ENCODE results near the gene NRARP.
"Not testable (repeated sequence)": the region's sequence is repeated elsewhere in the genome, so short reads cannot be mapped to it uniquely, and the experiment has no call there.

NRARP gene

GRCh38 chr9:137302118-137302448 lies at the start of gene NRARP:
Gene NRARP, minus strand, starts transcription at chr9:137302271. Its CDS starts 343 bp downstream, at chr9:137301928.
- peak; percentile 75 for FAIRE-seq
- peak; percentile 83 for DNase-seq (ENCODE audit: extremely low spot score, insufficient read length, low read depth)

DNA sequence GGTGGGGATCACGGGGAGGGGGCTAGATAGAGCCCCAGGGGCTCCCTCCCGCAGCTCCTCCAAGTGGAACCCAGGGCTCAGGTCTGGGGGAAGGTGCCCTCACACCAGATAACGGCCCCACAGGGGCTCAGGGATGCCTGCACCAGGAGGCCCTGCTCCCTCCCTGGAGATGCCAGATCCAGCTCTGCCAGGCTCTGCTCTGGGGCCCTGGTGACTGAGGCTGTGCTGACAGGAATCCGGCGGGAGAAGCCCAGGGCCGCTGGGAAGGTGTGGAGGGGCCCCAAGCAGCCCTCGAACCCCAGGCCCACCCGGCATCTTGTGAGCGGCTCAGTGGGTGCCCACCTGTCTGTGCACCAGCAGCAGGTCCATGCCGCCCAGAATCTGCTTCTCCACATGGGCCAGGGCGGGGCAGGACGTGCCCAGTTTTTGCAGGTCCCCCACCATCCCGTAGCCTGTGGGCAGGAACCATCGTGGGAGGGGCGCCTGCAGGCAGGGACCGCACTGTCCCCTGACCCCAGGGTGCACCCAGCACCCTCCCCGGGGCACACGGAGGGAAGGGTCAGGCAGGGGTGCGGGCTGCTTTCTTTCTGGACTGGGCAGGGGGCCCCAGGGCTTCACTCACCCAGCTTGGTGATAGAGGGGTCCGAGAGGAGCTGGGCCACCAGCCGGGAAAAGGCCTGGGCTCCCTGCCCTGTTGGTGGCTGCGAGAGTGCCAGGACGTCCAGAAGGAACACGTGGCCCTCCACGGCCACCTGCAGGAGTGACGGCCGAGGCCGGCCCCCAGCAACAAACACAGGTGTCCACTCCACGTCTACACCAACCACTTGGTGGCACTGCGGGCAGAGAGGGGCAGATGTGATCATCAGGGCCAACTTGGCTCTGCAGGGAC lies 48.9 kb upstream of the NRARP start:
- no peak for FAIRE-seq

GRCh38 chr9:137349471-137350033 lies 47.5 kb upstream of the NRARP start:
- no peak for FAIRE-seq
- DNase-seq (ENCODE audit: extremely low spot score, insufficient read length, low read depth) = no peak

More for the DNA sequence above, 48.9 kb upstream of the NRARP start:
- no peak for DNase-seq (ENCODE audit: extremely low spot score, insufficient read length, low read depth)

DNA sequence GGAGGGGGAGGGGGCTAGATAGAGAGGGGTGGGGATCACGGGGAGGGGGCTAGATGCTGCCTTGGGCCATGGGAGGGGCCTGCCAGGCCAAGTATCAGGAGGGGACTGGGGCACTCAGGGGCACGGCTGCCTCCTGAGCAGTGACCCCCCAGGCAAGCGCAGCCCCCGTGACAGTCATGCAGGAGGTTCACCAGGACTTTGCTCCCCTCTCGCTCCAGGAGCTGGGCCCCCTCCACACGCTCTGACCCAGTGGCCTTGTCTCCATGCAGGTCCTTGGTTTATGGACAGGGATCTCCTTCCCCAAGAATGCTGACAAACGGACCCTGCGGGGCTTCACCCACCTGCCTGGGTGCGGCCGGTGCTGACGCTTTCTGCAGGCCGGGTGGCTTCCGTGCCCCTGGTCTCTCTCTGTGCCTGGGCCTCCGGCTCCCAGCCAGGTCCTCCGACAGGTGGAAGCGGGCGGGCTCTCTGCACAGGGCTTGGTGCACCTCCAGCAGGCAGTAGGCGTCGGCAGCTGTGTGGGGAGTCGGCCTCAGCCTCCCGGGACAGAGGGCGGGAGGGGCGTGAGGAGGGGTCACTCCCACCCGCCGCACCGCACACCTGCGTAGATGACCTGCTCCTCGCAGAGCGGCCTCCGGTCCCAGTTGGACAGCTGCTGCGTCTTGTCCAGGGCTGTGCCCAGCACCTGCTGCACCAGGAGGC lies 46.8 kb upstream of the NRARP start:
- DNase-seq (ENCODE audit: extremely low spot score, insufficient read length, low read depth) (no peak), FAIRE-seq (no peak)

DNA sequence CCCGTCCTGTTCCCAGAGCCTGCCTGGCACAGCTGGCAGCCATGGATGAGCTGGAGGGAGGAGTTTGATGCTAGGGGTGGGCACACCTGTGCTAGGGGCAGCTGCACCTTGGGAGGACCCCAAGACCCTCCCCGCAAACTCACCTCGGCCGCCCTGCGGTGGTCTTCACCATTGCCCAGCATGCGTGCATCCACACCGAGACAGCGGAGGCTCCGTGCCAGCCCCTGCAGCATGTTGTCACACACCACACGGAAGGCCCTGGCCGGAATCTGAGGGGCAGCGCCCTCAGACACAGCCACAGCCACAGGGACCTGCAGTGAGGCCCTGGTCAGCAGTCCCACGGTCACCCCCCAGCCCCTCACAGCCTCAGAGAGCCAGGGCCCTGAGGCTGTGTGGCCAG lies 45.9 kb upstream of the NRARP start:
- no peak for FAIRE-seq
- no peak for DNase-seq (ENCODE audit: extremely low spot score, insufficient read length, low read depth)

DNA sequence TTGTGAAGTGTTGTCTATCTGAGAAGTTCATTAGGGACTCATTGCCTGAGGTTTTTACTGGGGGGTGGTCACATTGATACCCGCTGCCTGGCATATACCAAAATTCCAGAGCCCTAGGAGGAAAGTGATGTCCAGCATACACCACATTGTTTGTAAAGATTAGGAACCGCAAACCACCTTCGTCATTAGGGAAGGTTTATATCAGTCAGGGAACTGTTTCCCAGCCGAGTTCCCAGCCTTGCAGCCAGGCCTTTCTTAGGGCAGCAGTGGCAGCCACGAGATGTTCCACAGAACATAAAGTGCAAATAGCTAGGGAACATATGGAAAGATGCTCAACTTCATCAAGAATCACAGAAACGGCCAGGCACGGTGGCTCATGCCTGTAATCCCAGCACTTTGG lies 40.4 kb upstream of the NRARP start:
- DNase-seq (ENCODE audit: extremely low spot score, insufficient read length, low read depth) (no peak), FAIRE-seq (no peak)

DNA sequence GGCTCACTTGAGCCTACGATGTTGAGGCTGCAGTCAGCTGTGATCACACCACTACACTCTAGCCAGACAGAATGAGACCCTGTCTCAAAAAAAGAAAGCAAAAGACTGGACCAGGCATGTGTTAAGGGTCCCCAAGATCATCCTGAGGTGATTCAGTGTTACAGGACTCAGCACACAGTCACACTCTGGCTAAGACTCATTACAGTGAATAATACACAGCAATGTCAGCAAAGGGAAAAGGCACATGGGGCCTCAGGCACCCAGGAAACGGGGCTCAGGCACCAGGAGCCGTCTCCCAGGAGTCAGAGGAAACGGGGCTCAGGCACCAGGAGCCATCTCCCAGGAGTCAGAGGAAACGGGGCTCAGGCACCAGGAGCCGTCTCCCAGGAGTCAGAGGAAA lies 39.2 kb upstream of the NRARP start:
- DNase-seq (ENCODE audit: extremely low spot score, insufficient read length, low read depth) = no peak
- FAIRE-seq = no peak

DNA sequence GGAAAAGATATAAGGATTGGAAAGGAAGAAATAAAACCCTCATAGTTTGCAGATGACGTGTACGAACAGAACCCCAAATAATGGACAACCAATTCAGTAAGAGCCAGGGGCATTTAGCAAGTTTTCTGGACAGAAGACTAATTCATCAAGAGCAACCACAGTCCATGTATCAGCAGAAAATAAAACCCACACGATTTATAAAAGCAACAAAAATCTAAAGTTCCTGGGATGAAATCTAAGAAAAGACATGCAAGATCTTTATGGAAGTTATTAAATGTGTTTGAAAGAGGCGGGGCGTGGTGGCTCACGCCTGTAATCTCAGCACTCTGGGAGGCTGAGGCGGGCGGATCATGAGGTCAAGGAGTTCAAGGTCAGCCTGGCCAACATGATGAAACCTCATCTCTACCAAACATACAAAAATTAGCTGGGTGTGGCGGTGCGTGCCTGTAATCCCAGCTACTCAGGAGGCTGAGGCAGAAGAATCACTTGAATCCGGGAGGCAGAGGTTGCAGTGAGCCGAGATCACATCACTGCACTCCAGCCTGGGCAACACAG lies 37.9 kb upstream of the NRARP start:
- FAIRE-seq; DNase-seq (ENCODE audit: extremely low spot score, insufficient read length, low read depth): not testable (repeated sequence)

DNA sequence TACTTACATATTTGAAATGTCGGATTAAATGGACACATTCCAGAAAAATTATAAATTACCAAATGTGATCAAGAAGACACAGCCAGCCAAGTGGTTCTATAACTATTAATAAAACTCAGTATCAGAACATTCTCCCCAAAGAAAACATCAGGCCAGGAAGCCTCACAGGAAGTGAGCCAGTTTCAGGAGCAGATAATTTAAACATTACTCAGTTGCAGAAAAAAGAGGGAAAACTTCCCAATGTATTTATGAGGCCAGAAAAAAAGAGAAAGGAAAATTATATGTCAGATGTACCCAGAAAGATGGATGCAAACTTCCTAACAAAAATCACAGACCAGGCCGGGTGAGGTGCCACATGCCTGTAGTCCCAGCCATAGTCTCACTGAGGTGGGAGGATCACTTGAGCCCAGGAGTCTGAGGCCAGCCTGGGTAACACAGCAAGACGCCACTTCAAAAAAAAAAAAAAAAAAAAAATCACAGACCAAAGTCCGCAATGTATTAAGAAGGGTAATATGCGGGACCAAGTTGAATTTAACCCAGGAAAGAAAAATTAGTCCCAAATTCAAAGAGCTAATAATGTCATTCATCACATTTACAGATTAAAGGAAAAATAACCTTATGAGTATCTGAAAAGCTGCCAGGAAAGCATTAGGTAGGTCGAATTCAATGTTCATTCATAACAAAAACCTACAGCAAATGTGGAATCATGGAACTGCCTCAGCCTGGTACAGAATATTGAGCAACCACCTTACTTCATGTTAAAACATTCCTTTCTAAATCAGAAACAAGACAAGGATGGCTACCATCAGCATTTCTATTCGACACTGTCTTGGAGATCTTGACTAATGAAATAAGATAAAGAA lies 37.2 kb upstream of the NRARP start:
- FAIRE-seq = no peak

GRCh38 chr9:137336735-137337134 lies 34.7 kb upstream of the NRARP start:
- FAIRE-seq = no peak
- no peak for DNase-seq (ENCODE audit: extremely low spot score, insufficient read length, low read depth)

More for the DNA sequence above, 37.2 kb upstream of the NRARP start:
- DNase-seq (ENCODE audit: extremely low spot score, insufficient read length, low read depth) = no peak

DNA sequence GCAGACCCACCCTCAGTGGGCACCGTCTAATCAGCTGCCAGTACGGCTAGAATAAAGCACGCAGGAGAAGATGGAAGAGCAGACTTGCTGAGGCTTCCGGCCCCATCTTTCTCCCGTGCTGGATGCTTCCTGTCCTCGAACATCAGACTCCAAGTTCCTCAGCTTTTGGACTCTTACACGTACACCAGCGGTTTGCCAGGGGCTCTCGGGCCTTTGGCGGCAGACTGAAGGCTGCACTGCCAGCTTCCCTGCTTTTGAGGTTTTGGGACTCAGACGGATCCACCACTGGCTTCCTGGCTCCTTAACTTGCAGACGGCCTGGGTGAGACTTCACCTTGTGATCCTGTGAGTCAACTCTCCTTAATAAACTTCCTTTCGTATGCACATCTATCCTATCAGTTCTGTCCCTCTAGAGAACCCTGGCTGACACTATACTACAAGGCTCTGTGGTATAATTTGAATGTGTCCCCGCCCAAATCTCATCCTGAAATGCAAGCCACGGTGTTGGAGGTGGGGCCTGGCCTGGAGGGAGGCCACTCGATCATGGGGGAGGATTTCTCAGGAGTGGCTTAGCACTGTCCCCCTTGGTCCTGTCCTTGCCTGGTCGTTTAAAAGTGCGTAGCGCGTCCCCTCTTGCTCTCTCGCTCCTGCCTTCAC lies 31.1 kb upstream of the NRARP start:
- DNase-seq (ENCODE audit: extremely low spot score, insufficient read length, low read depth) = no peak
- FAIRE-seq = no peak

DNA sequence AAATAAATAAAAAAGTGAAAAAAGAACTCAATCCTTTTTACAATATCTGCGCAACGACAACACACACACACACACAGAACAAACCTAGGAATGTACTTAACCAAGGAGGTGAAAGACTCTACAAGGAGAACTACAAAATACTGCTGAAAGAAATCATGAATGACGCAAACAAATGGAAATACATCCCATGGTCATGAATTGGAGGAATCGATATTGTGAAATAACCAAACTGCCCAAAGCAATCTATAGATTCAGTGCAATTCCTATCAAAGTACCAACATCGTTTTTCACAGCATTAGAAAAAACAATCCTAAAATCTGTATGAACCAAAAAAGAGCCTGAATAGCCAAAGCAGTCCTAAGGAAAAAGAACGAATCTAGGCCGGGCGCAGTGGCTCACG lies 29.9 kb upstream of the NRARP start:
- no peak for DNase-seq (ENCODE audit: extremely low spot score, insufficient read length, low read depth)
- no peak for FAIRE-seq

GRCh38 chr9:137330689-137331088 lies 28.6 kb upstream of the NRARP start:
- FAIRE-seq = no peak
- DNase-seq (ENCODE audit: extremely low spot score, insufficient read length, low read depth) = no peak

GRCh38 chr9:137329590-137329989 lies 27.5 kb upstream of the NRARP start:
- DNase-seq (ENCODE audit: extremely low spot score, insufficient read length, low read depth); FAIRE-seq: not testable (repeated sequence)

DNA sequence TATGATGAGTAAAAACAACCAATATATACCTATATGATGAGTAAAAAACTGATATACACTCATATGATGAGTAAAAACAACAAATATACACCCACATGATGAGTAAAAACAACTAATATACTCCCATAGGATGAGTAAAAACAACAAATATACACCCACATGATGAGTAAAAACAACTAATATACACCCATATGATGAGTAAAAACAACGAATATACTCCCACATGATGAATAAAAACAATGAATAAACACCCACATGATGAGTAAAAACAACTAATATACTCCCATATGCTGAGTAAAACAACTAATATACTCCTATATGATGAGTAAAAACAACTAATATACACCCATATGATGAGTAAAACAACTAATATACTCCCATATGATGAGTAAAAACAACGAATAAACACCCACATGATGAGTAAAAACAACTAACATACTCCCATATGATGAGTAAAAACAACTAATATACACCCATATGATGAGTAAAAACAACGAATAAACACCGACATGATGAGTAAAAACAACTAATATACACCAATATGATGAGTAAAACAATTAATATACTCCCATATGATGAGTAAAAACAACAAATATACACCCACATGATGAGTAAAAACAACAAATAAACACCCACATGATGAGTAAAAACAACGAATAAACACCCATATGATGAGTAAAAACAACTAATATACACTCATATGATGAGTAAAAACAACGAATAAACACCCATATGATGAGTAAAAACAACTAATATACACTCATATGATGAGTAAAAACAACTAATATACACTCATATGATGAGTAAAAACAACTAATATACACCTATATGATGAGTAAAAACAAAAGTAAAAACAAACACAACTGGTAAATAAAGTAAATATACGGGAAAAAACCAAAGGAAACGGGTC lies 25.8 kb upstream of the NRARP start:
- not testable (repeated sequence) for DNase-seq (ENCODE audit: extremely low spot score, insufficient read length, low read depth)
- FAIRE-seq = peak; percentile 95

GRCh38 chr9:137326445-137327065 lies 24.5 kb upstream of the NRARP start:
- DNase-seq (ENCODE audit: extremely low spot score, insufficient read length, low read depth) (no peak), FAIRE-seq (no peak)

DNA sequence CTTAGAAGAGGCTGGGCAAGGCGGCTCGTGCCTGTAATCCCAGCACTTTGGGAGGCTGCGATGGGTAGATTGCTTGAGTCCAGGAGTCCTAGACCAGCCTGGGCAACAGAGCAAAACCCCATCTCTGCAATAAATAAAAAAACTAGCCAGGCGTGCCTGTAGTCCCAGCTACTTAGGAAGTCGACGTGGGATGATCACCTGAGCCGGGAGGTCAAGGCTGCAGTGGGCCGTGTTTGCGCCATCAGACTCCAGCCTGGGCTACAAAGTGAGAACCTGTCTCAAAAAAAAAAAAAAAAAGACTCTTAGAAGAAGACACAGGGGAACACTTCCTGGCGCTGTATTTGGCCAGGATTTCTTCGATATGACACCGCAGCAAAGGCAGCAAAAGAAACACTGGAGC lies 23.7 kb upstream of the NRARP start:
- no peak for DNase-seq (ENCODE audit: extremely low spot score, insufficient read length, low read depth)
- no peak for FAIRE-seq

DNA sequence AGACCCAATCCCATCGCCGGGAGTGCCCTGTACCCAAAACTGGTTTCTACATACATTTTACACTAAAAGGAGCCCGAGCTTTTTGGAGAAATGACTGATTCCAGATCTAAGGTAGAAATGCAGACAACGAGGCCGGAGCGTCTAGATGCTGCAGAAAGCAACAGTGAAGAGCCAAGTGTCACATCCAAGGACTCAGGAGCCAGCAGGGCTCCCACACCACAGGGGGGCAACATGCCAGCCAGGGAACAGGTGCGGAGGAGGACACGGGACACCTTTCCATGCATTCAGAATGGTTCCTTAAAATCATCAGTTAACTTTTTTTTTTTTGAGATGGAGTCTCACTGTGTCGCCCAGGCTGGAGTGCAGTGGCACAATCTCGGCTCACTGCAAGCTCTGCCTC lies 23.1 kb upstream of the NRARP start:
- no peak for FAIRE-seq
- DNase-seq (ENCODE audit: extremely low spot score, insufficient read length, low read depth) = no peak
